GM12872 (cell line): ENCODE results near the gene ETV6.

Experiments used
- CTCF ChIP-seq: IDR thresholded peaks from 3 replicates; pipeline ENCODE4 v1.5.1; 2011; ENCODE audit warnings: low read depth, mild to moderate bottlenecking, low read length, moderate library complexity; ENCODE audit not compliant: insufficient read depth

ETV6 gene

GRCh38 chr12:11755302-11755930 is 105.9 kb downstream of the ETV6 start:
- no peak for TF ChIP-seq CTCF

DNA sequence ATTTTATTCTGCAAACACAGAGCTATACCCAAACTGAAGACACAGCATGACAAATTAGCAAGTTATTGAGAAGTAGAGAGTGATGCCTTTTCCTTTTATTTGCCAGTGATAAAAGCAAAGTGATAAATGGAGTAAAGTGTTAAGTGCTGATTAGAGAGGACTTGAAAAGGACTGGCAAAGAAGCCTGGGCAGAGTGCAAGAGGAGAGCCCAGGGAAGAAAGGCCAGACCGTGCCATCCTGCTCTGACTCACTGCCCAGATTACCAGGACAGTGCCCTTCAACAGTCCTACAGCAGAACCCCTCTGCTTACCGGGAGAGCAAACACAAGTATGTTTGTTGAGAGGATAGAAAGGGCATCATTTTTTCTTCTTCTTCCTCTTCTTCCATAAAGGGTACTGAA is 106.5 kb downstream of the ETV6 start:
- TF ChIP-seq CTCF = no peak

- no peak for TF ChIP-seq CTCF
Measured at GRCh38 chr12:11756523-11756922, 107.0 kb downstream of the ETV6 start.

DNA sequence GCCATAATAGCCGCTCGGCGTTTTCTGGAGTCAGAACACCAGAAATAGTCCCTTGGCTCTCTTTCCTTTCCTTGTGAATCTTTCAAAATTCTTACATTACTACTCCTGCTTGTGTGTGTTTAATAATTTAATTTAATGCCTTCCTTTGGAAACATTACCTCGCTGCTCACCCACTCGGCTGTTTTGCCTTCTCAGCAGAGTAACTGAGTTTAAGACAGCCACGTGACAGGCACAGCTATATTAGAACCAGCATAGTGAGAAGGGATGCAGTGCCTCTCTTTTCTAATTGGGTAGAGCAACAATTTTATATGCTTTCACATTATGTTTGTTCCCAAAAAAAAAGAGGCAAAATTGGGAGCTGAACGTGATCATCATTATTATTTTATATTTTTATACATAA is 107.6 kb downstream of the ETV6 start:
- TF ChIP-seq CTCF = no peak

DNA sequence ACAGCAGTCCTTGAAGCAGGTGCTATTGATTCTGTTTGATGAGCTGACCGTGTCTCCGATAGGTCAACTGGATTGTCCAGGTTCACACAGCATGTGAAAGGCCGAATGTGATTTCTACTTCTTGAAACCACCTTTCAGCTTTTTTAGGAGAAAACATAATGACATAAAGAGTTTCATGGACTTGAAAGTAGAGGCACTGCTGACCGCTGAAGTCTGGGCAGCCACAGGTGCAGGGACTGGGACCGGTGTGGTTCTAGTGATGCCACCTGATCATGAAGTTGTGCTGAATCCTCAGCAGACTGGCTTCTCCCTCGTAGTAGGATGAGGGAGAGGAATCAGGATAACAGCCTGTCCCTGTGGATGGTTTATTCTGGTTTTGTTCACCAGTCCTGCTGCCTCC is 108.1 kb downstream of the ETV6 start:
- no peak for TF ChIP-seq CTCF

- no peak for TF ChIP-seq CTCF
Measured at GRCh38 chr12:11758087-11758486, 108.6 kb downstream of the ETV6 start.

- no peak for TF ChIP-seq CTCF
Measured at GRCh38 chr12:11758510-11759493, 109.3 kb downstream of the ETV6 start.
